ENCODE data around the gene ERC1.

The ERC1 gene

DNA sequence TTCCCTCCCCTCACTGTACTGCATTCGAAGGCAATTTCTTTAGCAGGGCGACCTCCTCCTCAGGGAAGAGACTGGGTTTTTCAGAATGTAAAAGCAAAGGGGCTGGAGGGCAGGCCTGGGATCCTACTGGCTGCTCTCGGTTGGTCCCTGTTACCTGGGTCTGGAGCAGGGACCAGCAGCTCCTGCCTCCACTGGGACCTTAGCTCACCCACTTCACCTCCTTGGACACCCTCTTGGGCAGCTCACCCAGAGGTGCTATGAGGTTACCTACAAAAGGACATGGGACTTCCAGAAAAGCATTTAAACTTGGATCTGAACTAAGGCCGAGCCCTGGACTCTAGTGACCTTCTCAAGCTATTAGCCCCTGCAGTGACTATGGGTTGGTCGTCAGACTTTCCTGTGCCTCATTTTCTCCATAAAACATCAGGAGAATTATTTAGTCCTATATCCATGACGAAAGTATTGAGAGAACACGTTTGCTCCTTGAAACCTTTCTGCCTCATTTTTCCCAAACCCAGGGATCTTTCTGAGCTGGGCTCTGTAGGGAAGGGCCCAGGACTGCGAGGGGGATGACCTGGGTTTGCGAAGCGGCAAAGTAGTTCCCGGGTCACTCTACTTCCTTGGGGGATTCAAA lies 538.3 kb downstream of the ERC1 start:
- H3K4me1 Mint-ChIP-seq (ENCODE audit: low read depth), result peaks cover 24% of the 10 kb centered on the region
- peak overlapping the region; percentile 81 for H3K4me3 Mint-ChIP-seq
- peak overlapping the region; percentile 58 for H3K27ac Mint-ChIP-seq
- no peaks in the 10 kb centered on the region for H3K9me3 Mint-ChIP-seq
- peaks cover 79% of the 10 kb centered on the region for H3K27me3 Mint-ChIP-seq (ENCODE audit: low read depth)
- peaks cover 2% of the 10 kb centered on the region for H3K36me3 Mint-ChIP-seq (ENCODE audit: low read depth)

DNA sequence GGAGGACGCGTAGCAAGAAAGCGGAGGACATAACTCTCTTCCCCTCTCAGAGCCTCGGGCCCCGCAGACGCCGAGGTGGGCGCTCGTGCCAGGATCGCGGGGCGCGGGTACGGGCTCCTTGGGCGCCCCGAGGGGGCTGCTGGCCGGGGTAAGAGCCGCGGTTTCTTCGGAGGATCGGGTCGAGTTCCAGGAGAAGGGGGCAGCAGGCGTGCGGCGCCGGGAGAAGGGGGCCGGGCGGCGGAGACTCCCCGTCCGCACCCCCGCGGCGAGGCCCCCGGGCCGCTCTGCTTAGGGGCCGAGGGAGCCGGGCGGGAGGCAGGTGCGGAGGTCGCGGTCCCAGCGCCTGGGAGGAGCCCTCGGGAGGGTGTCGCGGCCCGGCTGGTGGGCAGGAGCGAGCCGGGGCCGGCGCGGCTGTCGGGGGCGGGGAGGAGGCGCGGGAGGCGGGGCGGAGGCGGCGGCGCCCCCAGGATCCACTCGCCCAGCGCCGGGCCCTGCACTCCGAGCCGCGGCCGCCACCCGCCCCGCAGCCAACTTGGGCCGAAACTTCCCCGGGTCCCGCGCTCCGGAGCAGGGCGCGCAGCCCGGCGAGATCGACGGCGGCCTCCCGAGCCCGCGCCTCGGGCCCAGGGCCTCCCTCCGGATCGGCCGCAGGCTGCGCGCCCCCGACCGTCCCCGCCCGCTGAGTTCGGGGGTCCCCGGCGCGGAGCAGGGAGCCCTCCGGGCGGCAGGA lies 539.0 kb downstream of the ERC1 start:
- peaks cover 29% of the 10 kb centered on the region for H3K4me1 Mint-ChIP-seq (ENCODE audit: low read depth)
- peaks cover 2% of the 10 kb centered on the region for H3K36me3 Mint-ChIP-seq (ENCODE audit: low read depth)
- H3K9me3 Mint-ChIP-seq, result no peaks in the 10 kb centered on the region
- peaks cover 73% of the 10 kb centered on the region for H3K27me3 Mint-ChIP-seq (ENCODE audit: low read depth)
- peak overlapping the region; percentile 81 for H3K4me3 Mint-ChIP-seq
- H3K27ac Mint-ChIP-seq, result peak overlapping the region; percentile 58

DNA sequence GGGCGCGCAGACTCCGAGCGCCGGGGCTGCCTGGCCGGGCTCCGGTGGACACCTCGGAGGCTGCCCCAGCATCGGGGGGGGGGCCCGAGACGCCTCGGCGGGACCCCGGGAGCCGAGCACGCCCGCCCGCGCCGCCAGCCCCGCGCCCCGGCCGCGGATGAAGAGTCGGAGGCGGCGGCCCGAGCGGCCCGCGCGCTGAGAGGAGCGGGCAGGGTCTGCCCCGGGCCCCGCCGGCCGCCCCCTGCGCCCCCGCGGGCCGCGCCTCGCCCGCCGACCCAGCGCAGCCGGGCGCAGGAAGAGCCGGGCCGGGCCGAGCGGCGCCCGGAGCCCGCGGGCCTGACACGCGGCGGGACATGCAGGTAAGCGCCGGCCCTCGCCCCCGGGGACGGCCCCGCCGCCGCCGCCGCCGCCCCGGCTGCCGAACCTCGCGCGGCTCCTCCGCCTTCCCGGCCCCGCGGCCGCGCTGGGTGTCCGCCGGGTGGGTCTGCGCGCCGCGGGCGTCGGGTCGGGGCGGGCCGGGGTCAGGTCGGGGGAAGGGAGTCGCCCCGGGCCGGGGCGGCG lies 539.6 kb downstream of the ERC1 start:
- peaks cover 2% of the 10 kb centered on the region for H3K36me3 Mint-ChIP-seq (ENCODE audit: low read depth)
- no peak overlapping the region for H3K4me3 Mint-ChIP-seq
- H3K9me3 Mint-ChIP-seq, result no peaks in the 10 kb centered on the region
- peaks cover 29% of the 10 kb centered on the region for H3K4me1 Mint-ChIP-seq (ENCODE audit: low read depth)
- peaks cover 71% of the 10 kb centered on the region for H3K27me3 Mint-ChIP-seq (ENCODE audit: low read depth)
- no peak overlapping the region for H3K27ac Mint-ChIP-seq

DNA sequence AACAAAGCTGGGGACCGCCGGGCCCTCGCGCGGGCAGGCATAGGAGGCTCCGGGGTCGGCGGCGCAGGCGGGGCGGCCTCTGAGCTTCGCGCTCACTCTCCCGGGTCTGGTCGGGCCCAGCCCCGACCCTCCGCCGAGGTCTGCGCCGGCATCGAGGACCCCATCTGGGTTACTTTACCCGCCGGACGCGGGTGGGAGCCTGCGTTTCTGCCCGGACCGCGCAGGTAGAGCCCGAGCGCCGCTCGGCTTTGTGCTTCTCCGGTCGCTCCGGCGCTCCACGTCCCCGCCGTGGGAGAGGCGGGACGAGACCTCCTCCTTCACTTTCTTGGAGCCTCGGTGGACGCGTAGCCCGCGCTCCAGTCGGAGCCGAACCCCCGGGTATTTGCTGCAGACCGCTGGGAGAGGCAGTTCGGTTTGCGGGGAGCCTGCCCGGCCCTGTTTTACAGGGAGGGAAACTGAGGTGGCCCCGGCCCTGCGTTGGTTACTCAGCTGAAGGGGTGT lies 540.2 kb downstream of the ERC1 start:
- Mint-ChIP-seq H3K36me3 (ENCODE audit: low read depth) (peaks cover 2% of the 10 kb centered on the region), H3K4me1 (ENCODE audit: low read depth) (peaks cover 29% of the 10 kb centered on the region), H3K27ac (no peak overlapping the region), H3K9me3 (no peaks in the 10 kb centered on the region), H3K27me3 (ENCODE audit: low read depth) (peaks cover 72% of the 10 kb centered on the region), H3K4me3 (peak overlapping the region; percentile 49)

GRCh38 chr12:1531654-1532374 lies 540.8 kb downstream of the ERC1 start:
- Mint-ChIP-seq H3K36me3 (ENCODE audit: low read depth) (peaks cover 2% of the 10 kb centered on the region), H3K9me3 (no peaks in the 10 kb centered on the region), H3K27ac (peak overlapping the region; percentile 37), H3K4me3 (peak overlapping the region; percentile 72), H3K27me3 (ENCODE audit: low read depth) (peaks cover 73% of the 10 kb centered on the region), H3K4me1 (ENCODE audit: low read depth) (peaks cover 29% of the 10 kb centered on the region)

DNA sequence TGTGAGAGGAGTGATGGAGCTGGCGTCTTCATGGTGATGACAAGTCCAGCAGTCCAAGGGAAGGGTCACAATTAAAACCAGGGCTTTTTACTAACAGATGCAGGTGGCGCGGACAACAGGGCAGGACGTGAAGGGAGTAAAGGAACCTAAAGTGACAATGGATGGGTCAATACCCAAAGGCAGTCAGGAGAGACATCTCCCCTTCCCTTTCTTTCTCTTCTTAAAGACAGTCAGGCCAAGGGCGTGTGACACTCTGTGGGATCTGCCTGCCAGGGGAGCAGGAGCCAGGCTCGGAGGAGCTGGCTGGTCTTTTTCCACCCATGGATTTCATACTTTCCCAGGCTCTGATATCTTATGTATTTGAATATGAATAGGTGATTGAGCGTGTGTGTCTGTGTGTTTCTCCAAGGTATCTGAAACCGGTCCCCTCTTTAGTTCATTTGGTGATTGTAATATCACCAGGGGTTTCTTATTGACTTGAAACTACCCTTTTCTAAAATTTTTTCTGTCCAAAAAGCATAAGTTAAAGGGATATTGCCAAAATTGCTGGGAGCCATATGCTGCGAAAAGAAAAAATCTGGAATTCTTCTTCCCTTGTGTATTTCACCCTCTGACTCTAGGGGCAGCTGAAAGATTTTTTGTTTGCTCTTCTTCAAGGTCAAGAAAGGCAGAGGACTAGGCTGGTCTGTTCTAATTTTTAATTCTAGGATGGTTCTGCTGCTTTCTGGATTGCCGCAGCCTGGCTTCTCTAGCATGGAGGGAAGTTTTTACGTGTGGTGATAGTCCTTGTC lies 541.5 kb downstream of the ERC1 start:
- peak overlapping the region; percentile 81 for H3K4me3 Mint-ChIP-seq
- peaks cover 74% of the 10 kb centered on the region for H3K27me3 Mint-ChIP-seq (ENCODE audit: low read depth)
- peak overlapping the region; percentile 37 for H3K27ac Mint-ChIP-seq
- peaks cover 2% of the 10 kb centered on the region for H3K36me3 Mint-ChIP-seq (ENCODE audit: low read depth)
- H3K4me1 Mint-ChIP-seq (ENCODE audit: low read depth), result peaks cover 29% of the 10 kb centered on the region
- H3K9me3 Mint-ChIP-seq, result no peaks in the 10 kb centered on the region

GRCh38 chr12:1533205-1533601 lies 542.2 kb downstream of the ERC1 start:
- peaks cover 74% of the 10 kb centered on the region for H3K27me3 Mint-ChIP-seq (ENCODE audit: low read depth)
- H3K4me1 Mint-ChIP-seq (ENCODE audit: low read depth), result peaks cover 29% of the 10 kb centered on the region
- H3K36me3 Mint-ChIP-seq (ENCODE audit: low read depth), result peaks cover 2% of the 10 kb centered on the region
- H3K4me3 Mint-ChIP-seq, result peak overlapping the region; percentile 81
- peak overlapping the region; percentile 60 for H3K27ac Mint-ChIP-seq
- H3K9me3 Mint-ChIP-seq, result no peaks in the 10 kb centered on the region

GRCh38 chr12:1533602-1534304 lies 542.7 kb downstream of the ERC1 start:
- H3K36me3 Mint-ChIP-seq (ENCODE audit: low read depth), result peaks cover 2% of the 10 kb centered on the region
- peak overlapping the region; percentile 81 for H3K4me3 Mint-ChIP-seq
- no peaks in the 10 kb centered on the region for H3K9me3 Mint-ChIP-seq
- H3K27ac Mint-ChIP-seq, result peak overlapping the region; percentile 47
- H3K4me1 Mint-ChIP-seq (ENCODE audit: low read depth), result peaks cover 29% of the 10 kb centered on the region
- peaks cover 74% of the 10 kb centered on the region for H3K27me3 Mint-ChIP-seq (ENCODE audit: low read depth)

DNA sequence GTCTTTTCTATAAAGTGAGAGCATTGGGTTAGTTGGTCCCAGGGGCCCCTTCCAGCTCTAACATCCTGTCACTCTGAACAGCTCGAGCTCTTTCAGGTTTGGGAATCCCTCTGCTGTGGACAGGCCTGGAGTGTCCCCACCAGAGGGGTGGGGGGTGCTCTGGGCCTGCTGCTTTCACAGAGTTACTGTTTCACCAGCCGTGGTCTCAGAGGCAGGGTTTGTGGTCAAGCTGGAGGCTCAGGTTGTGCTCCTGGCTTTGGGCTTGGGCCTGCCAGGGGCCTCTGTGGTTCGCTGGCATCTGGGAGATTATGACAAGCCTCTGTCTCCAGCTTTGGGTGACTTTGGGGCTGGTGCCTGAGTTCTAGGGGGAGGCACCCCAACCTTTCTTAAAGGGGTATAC lies 543.7 kb downstream of the ERC1 start:
- Mint-ChIP-seq H3K9me3 (no peaks in the 10 kb centered on the region), H3K4me3 (no peak overlapping the region), H3K36me3 (ENCODE audit: low read depth) (no peaks in the 10 kb centered on the region), H3K4me1 (ENCODE audit: low read depth) (peaks cover 27% of the 10 kb centered on the region), H3K27ac (no peak overlapping the region), H3K27me3 (ENCODE audit: low read depth) (peaks cover 74% of the 10 kb centered on the region)

GRCh38 chr12:1536817-1537216 lies 545.8 kb downstream of the ERC1 start:
- Mint-ChIP-seq H3K27me3 (ENCODE audit: low read depth) (peaks cover 81% of the 10 kb centered on the region), H3K4me3 (no peak overlapping the region), H3K36me3 (ENCODE audit: low read depth) (no peaks in the 10 kb centered on the region), H3K27ac (no peak overlapping the region), H3K9me3 (no peaks in the 10 kb centered on the region), H3K4me1 (ENCODE audit: low read depth) (peaks cover 27% of the 10 kb centered on the region)

- H3K36me3 Mint-ChIP-seq (ENCODE audit: low read depth), result no peaks in the 10 kb centered on the region
- no peak overlapping the region for H3K27ac Mint-ChIP-seq
- H3K4me3 Mint-ChIP-seq, result no peak overlapping the region
- H3K27me3 Mint-ChIP-seq (ENCODE audit: low read depth), result peaks cover 74% of the 10 kb centered on the region
- no peaks in the 10 kb centered on the region for H3K9me3 Mint-ChIP-seq
- peaks cover 5% of the 10 kb centered on the region for H3K4me1 Mint-ChIP-seq (ENCODE audit: low read depth)
Measured at GRCh38 chr12:1539135-1539534, 548.1 kb downstream of the ERC1 start.

DNA sequence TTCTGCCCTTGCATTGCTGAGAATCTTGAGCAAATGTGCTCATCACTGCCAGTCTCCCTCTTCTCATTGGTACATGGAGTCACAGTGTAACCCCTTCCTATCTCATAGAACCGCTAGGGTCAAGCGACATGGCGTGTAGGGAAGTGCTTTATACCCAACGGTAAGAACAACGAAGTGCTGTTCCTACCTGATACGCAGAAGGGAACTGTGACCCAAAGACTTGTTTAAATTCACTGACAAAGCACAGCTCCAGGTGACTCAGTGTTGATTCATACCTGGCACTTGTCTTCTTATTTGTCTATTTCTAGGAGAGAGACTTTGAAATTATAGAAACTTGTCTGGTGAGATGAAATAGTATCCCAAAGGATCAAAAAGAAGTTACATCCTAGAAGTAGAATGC lies 549.7 kb downstream of the ERC1 start:
- no peak overlapping the region for H3K4me3 Mint-ChIP-seq
- peaks cover 79% of the 10 kb centered on the region for H3K27me3 Mint-ChIP-seq (ENCODE audit: low read depth)
- no peaks in the 10 kb centered on the region for H3K9me3 Mint-ChIP-seq
- no peak overlapping the region for H3K27ac Mint-ChIP-seq
- no peaks in the 10 kb centered on the region for H3K36me3 Mint-ChIP-seq (ENCODE audit: low read depth)
- H3K4me1 Mint-ChIP-seq (ENCODE audit: low read depth), result no peaks in the 10 kb centered on the region

DNA sequence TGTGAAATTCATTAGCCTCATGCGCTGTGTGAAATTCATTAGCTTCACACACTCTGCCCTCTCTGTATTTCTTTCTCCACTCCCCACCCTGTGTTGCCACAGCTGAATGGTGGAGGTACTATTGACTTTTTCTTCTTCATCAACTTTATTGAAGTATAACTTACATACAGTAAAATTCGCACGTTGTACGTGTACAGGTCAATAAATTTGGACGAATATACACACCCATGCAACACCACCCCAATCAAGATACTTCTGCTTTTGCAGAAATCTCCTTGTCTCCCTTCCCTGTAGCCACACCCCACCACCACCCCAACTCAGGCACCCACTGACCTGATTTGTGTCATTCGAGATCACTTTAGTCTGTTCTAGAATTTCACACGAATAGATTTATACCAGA lies 551.6 kb downstream of the ERC1 start:
- Mint-ChIP-seq H3K36me3 (ENCODE audit: low read depth) (no peaks in the 10 kb centered on the region), H3K27ac (no peak overlapping the region), H3K4me1 (ENCODE audit: low read depth) (no peaks in the 10 kb centered on the region), H3K4me3 (no peak overlapping the region), H3K27me3 (ENCODE audit: low read depth) (peaks cover 64% of the 10 kb centered on the region), H3K9me3 (no peaks in the 10 kb centered on the region)

Data from T-helper 1 cell treated with Interleukin-12 subunit alpha and Interleukin-12 subunit beta and Interleukin-4 antibody, amounts not matched to agents 30 μg/mL and 1 μg/mL, for 36 hours (primary cell).